B cell (primary cell): ENCODE data around the gene AQP10. TPM values are rescaled to one million over a fixed set of nuclear protein-coding genes. Genes with fewer than 3 reads are reported as not detected.

Experiments
- ATAC-seq: fragments of 200-7000 bp; cut with Tn5 transposase; one replicate; pipeline ENCODE4 v1.10.0; 2021; ENCODE audit warnings: low read depth, mild to moderate bottlenecking, moderate number of reproducible peaks, moderate library complexity
- CTCF ChIA-PET: fragments of 350-600 bp; sonication (Branson Sonifier 250); formaldehyde crosslinking; loops from one replicate; lab custom pipeline; 2021; ENCODE audit warnings: antibody characterized with exemption, inconsistent platforms; lab: Charles Lee
- POLR2A ChIA-PET: fragments of 350-600 bp; sonication (Branson Sonifier 250); formaldehyde crosslinking; loops from one replicate; lab custom pipeline; 2021; ENCODE audit warnings: antibody characterized with exemption; lab: Charles Lee
- DNase-seq: peaks from one replicate; pipeline ENCODE4 v3.0.0; 2013
- H2AFZ ChIP-seq: 2 replicates; pipeline ENCODE4 v1.6.1; 2012; ENCODE audit warnings: mild to moderate bottlenecking, low read depth, low read length; ENCODE audit not compliant: insufficient read depth, poor library complexity, severe bottlenecking
- H3K27ac ChIP-seq, 2 donors: 1 replicate in 1 of 2; 2 replicates in 1 of 2; pipeline ENCODE4 v1.5.1; 2012 to 2013; ENCODE audit warnings: low read length in 2 of 2, mild to moderate bottlenecking in 2 of 2, moderate library complexity in 1 of 2
- H3K27me3 ChIP-seq, 4 experiments: fragments of 200-600 bp in 1 of 4; sonication (generic) in 1 of 4; replicated peaks in 1 of 4; 1 replicate in 2 of 4; 2 replicates in 2 of 4; pipeline versions ENCODE4 v1.6.1 to v1.7.0; 2013 to 2016; ENCODE audit warnings: low read length in 3 of 4, mild to moderate bottlenecking in 2 of 4, mixed read lengths in 1 of 4, moderate library complexity in 1 of 4; ENCODE audit not compliant: insufficient read depth in 4 of 4, control insufficient read depth in 3 of 4; ENCODE audit errors: control extremely low read depth in 1 of 4
- H3K36me3 ChIP-seq, 2 experiments: replicated peaks in 1 of 2; 1 replicate in 1 of 2; 2 replicates in 1 of 2; pipeline versions ENCODE4 v1.6.1 to v1.7.1; 2013; ENCODE audit warnings: low read length in 1 of 2; ENCODE audit not compliant: insufficient read depth in 2 of 2, control insufficient read depth in 1 of 2; ENCODE audit errors: control extremely low read depth in 1 of 2, extremely low read depth in 1 of 2
- H3K4me1 ChIP-seq, 2 donors: fragments of 200-600 bp in 1 of 2; sonication (generic) in 1 of 2; 1 replicate in 1 of 2; 2 replicates in 1 of 2; pipeline versions ENCODE4 v1.5.1 to v1.6.1; 2013 to 2017; ENCODE audit warnings: low read length in 2 of 2; ENCODE audit not compliant: control insufficient read depth in 2 of 2, insufficient read depth in 2 of 2
- H3K4me2 ChIP-seq: replicated peaks from 2 replicates; pipeline ENCODE3; 2012; ENCODE audit warnings: mild to moderate bottlenecking, low read depth, low read length; ENCODE audit not compliant: poor library complexity, severe bottlenecking
- H3K4me3 ChIP-seq, 5 experiments: fragments of 200-600 bp in 1 of 5; sonication (generic) in 1 of 5; 1 replicate in 3 of 5; 2 replicates in 2 of 5; pipeline versions ENCODE4 v1.5.1 to v1.7.0; 2011 to 2016; ENCODE audit warnings: low read length in 4 of 5, mild to moderate bottlenecking in 4 of 5, low read depth in 2 of 5, control low read depth in 1 of 5, moderate library complexity in 1 of 5; ENCODE audit not compliant: insufficient read depth in 1 of 5; ENCODE audit errors: control extremely low read depth in 1 of 5, extremely low read depth in 1 of 5
- H3K79me2 ChIP-seq: fragments of 200-600 bp; sonication (generic); one replicate; pipeline ENCODE4 v1.6.0; 2016; ENCODE audit warnings: low read length; ENCODE audit not compliant: control insufficient read depth, insufficient read depth
- H3K9ac ChIP-seq: fragments of 200-600 bp; sonication (generic); 2 replicates; pipeline ENCODE4 v1.6.1; 2017; ENCODE audit warnings: mild to moderate bottlenecking, low read length, moderate library complexity
- H3K9me3 ChIP-seq, 3 donors: one replicate each; pipeline versions ENCODE4 v1.6.1 to v1.7.1; 2013; ENCODE audit warnings: low read length in 2 of 3; ENCODE audit not compliant: control insufficient read depth in 2 of 3, insufficient read depth in 1 of 3; ENCODE audit errors: control extremely low read depth in 1 of 3
- H4K20me1 ChIP-seq: 2 replicates; pipeline ENCODE4 v1.6.0; 2012; ENCODE audit warnings: mild to moderate bottlenecking, low read length; ENCODE audit not compliant: insufficient read depth, control insufficient read depth, poor library complexity, severe bottlenecking
- H3K27ac Mint-ChIP-seq: one replicate; pipeline ENCODE4 v1.8.0; 2021; ENCODE audit warnings: mixed read lengths
- H3K27me3 Mint-ChIP-seq: one replicate; pipeline ENCODE4 v1.8.0; 2021; ENCODE audit warnings: mixed read lengths
- H3K4me1 Mint-ChIP-seq: one replicate; pipeline ENCODE4 v1.8.0; 2021; ENCODE audit warnings: mixed read lengths
- H3K4me3 Mint-ChIP-seq: one replicate; pipeline ENCODE4 v1.8.0; 2021; ENCODE audit warnings: mixed read lengths
- H3K9me3 Mint-ChIP-seq: one replicate; pipeline ENCODE4 v1.8.0; 2022; ENCODE audit warnings: mixed read lengths; ENCODE audit not compliant: insufficient read depth
- CTCF ChIP-seq: fragments of 200-600 bp; IDR thresholded peaks from one replicate; pipeline ENCODE4 v1.8.0; 2022; ENCODE audit warnings: antibody characterized with exemption, mild to moderate bottlenecking
- EZH2 ChIP-seq: IDR thresholded peaks from 2 replicates; pipeline ENCODE4 v1.6.1; 2012; ENCODE audit warnings: borderline replicate concordance, low read depth, mild to moderate bottlenecking, moderate library complexity, low read length; ENCODE audit not compliant: insufficient read depth, poor library complexity, severe bottlenecking
- WGBS: methylation state at CpG from one replicate; pipeline ENCODE4 v1.1.5; 2013; ENCODE audit warnings: missing lambda C conversion rate; ENCODE audit not compliant: insufficient coverage; 5-methylcytosine and 5-hydroxymethylcytosine counted together
- intact Hi-C: fragments of 100-400 bp; cut with micrococcal nuclease; formaldehyde crosslinking; loops from one replicate; pipeline ENCODE4 v1.10.0; 2022
- polyA plus RNA-seq: library from polyadenylated mRNA; depleted of rRNA; stranded (reverse); fragments of >200 nt; gene quantifications from 2 replicates; pipeline ENCODE4 v1.2.3, GENCODE V29; 2012
- total RNA-seq, 2 donors: library from RNA; stranded (reverse); fragments of 120-200 nt in 1 of 2; gene quantifications; 1 replicate in 1 of 2; 2 replicates in 1 of 2; pipeline versions ENCODE4 v1.2.3 to v1.2.4, GENCODE V29; 2013 to 2022

AQP10 gene
- total and polyA plus RNA-seq, 2 donors (not counting 1 experiment from before 2014, with no cell fraction given) = 0.06 TPM; not detected in 1

GRCh38 chr1:154272999-154273563 is 47.8 kb upstream of the AQP10 start:
- WGBS = 54% methylated on average over 9 of the region's 13 CpGs
- H3K4me1 Mint-ChIP-seq = peaks cover 34% of the 10 kb centered on the region

More at GRCh38 chr1:154272999-154273563, 47.8 kb upstream of the AQP10 start:
- Histone ChIP-seq H3K27me3 (no peaks in the 10 kb centered on the region), H3K79me2 (peaks cover 12% of the 10 kb centered on the region), H3K9ac (peak overlapping the region; percentile 90), H3K4me1 (peaks cover 14 to 21% of the 10 kb centered on the region in 2 donors), H3K27ac (peak overlapping the region; percentile 90 to 93), H4K20me1 (no peaks in the 10 kb centered on the region), H3K4me3 (peak overlapping the region; percentile 88 to 99 (median 90)), H3K36me3 (peaks cover 0 to 34% of the 10 kb centered on the region in 2 experiments), H3K4me2 (peak overlapping the region; percentile 87), H3K9me3 (no peaks in the 10 kb centered on the region), H2AFZ (peak overlapping the region; percentile 84)
- Mint-ChIP-seq H3K9me3 (no peaks in the 10 kb centered on the region), H3K27me3 (no peaks in the 10 kb centered on the region), H3K4me3 (peak overlapping the region; percentile 90), H3K27ac (peak overlapping the region; percentile 94)
- TF ChIP-seq EZH2 (no peak), CTCF (no peak)
- intact Hi-C loops = loop anchor here (1.0 to 5.0 kb wide), 12 partner anchors 53 to 761 kb away; partner anchors contain the start of genes CRTC2, ILF2, RPS27 and UBAP2L
- ChIA-PET POLR2A (interaction anchor here (0.6 to 1.1 kb wide), 3 partner anchors 92 to 900 kb away, joined by 3 to 11 read pairs (median 3); partner anchors contain the start of gene KRTCAP2), CTCF (interaction anchor here (0.7 to 7.4 kb wide), 3 partner anchors 59 to 73 kb away, joined by 3 to 52 read pairs (median 4); no protein-coding TSS in a partner anchor)
- DNase-seq (peak; percentile 23), ATAC-seq (no peak)
